Mucosa of stomach (tissue), 1 donor: ENCODE measurements around the gene RABGGTA.

Experiments used
- H3K27me3 ChIP-seq: one replicate; pipeline ENCODE4 v1.7.0; 2013; ENCODE audit warnings: mild to moderate bottlenecking, low read length; ENCODE audit not compliant: control insufficient read depth, insufficient read depth
- H3K36me3 ChIP-seq: one replicate; pipeline ENCODE4 v1.7.0; 2013; ENCODE audit warnings: low read length; ENCODE audit not compliant: control insufficient read depth, insufficient read depth
- H3K4me1 ChIP-seq: one replicate; pipeline ENCODE4 v1.7.0; 2013; ENCODE audit warnings: mild to moderate bottlenecking, low read length; ENCODE audit not compliant: control insufficient read depth, insufficient read depth
- H3K4me3 ChIP-seq: one replicate; pipeline ENCODE4 v1.7.0; 2013; ENCODE audit warnings: low read length
- H3K9ac ChIP-seq: one replicate; pipeline ENCODE4 v1.7.0; 2013; ENCODE audit warnings: mild to moderate bottlenecking, low read length, moderate library complexity
- H3K9me3 ChIP-seq: one replicate; pipeline ENCODE4 v1.7.0; 2013; ENCODE audit warnings: mild to moderate bottlenecking, low read length, moderate library complexity; ENCODE audit not compliant: control insufficient read depth
- donor health status: Pancreatic carcinoma.

Gene RABGGTA

DNA sequence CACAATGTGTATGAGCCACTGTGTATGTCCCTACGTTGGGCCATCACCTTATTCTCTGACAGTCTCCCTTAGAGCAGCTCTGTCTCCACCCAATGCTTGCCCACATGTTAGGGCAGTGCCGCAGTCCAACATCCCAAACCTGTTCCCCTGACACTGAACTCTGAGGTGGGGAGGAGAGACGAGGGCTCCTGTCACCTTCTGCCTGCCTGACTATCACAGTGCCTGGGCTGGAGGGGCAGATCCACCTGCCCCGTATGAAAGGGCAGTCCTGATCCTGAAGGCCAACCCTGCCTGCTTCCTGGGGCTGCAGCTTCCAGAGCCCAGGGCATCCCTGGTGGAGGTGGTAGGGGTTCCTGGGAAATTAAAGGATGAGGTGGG lies 10.6 kb downstream of the RABGGTA start:
- Histone ChIP-seq H3K4me3 (no peak overlapping the region), H3K27me3 (no peaks in the 10 kb centered on the region), H3K4me1 (no peaks in the 10 kb centered on the region), H3K36me3 (no peaks in the 10 kb centered on the region), H3K9me3 (no peaks in the 10 kb centered on the region), H3K9ac (no peak overlapping the region)

DNA sequence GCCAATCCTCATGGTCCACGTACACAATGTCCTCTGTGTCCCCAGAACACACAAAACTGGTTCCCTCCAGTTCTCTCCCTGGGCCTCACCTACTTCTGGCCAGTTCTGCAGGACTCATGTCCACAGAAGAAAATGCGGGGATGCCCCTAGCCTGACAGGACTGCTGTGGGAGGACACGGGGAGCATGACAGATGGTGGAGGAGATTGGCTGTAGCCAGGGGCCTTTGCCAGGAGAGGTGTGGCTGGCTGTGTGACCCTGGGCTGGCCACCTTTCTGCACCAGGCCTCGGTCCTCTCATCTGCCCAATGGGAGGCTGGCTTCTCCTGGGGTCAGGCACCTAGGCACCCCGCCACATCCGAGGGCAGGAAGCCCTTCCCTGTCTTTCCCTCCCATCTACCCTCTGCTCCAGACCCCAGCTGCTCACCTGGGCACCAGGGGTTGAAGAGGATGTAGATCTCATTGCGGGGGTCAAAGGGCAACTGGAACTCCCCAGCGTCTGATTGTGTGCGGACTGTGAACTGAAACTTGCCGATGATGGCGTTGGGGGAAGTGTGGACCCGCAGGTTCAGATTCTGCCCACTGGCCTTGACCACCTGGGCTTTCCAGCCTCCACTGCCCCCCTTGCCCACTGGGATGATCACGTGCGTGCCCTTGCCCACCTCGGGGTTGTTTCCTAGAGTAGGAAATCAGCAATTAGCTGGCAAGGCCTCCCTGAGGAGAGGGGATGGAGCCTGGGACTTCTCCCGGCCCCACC lies 11.2 kb downstream of the RABGGTA start:
- Histone ChIP-seq H3K4me1 (no peaks in the 10 kb centered on the region), H3K36me3 (no peaks in the 10 kb centered on the region), H3K9ac (no peak overlapping the region), H3K9me3 (no peaks in the 10 kb centered on the region), H3K27me3 (no peaks in the 10 kb centered on the region), H3K4me3 (no peak overlapping the region)

DNA sequence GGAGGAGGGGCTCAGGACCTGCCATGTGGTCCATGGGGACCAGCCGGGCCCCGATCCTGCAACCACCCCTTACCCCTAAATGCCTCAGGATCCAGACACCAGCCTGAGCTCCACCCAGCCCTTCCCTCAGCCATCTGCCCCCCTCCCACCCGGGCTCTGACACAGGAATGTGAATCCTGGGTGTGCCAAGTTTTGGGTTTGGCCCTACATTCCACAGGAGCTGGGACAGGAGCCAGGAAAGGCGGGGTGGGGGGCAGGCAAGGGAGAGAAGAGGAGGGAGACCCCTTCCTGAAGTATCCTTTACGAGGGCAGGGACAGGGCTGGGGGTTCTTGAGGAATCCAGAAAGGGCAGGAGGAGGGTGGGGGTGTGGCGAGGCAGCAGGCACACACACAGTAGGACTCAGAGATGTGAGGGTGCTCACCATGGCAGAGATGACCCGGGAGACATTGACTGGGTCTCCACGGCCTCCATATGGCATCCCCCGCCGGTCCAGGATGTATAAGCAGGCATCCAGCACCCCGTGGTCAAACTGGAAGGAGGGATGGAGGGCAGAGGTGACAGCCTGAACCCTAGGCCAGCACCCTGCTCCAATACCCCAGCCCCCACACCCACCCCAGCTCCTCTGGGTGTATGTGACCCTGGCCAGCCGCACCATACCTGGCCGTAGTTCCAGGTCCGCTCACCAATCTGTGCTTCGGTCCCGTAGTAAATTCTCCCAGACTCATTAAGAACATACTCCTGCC lies 11.9 kb downstream of the RABGGTA start:
- H3K9ac ChIP-seq: no peak overlapping the region
- no peaks in the 10 kb centered on the region for H3K9me3 ChIP-seq
- no peak overlapping the region for H3K4me3 ChIP-seq
- no peaks in the 10 kb centered on the region for H3K36me3 ChIP-seq
- H3K4me1 ChIP-seq: no peaks in the 10 kb centered on the region
- no peaks in the 10 kb centered on the region for H3K27me3 ChIP-seq

DNA sequence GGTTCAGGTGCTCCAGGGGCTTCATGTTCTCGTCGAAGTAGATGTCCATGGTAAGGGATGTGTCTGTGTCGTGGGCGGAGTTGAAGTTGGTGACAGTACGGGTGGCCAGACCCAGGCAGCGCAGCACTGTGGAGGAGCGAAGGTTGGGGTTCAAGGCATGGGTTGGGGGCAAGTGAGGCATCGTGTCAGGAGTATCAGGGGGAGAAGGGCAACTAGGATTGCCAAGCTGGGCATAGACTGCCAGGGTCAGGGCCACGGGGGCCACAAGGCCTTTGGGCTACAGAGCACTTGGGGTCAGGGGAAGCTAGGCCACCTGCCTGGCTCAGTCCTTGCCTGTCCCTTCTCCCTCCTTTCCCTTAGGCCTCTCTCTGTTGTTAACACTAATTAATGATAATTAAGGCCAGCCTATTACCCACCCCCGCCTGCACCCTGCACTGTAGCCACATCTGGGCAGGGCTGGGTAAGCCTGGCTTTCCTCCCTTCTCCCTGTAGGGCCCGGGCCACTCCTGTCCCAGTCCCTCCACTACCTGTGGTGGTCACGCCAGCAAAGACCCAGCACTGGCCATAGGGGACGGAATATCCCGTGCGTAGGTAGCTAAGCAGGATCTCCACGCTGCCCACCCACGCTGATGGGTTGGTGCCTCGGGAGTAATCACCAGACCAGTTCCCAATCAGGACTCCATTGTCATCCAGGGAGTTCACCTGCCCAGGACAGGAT lies 12.7 kb downstream of the RABGGTA start:
- no peaks in the 10 kb centered on the region for H3K36me3 ChIP-seq
- no peaks in the 10 kb centered on the region for H3K27me3 ChIP-seq
- H3K9me3 ChIP-seq: no peaks in the 10 kb centered on the region
- H3K4me1 ChIP-seq: no peaks in the 10 kb centered on the region
- no peak overlapping the region for H3K4me3 ChIP-seq
- no peak overlapping the region for H3K9ac ChIP-seq

DNA sequence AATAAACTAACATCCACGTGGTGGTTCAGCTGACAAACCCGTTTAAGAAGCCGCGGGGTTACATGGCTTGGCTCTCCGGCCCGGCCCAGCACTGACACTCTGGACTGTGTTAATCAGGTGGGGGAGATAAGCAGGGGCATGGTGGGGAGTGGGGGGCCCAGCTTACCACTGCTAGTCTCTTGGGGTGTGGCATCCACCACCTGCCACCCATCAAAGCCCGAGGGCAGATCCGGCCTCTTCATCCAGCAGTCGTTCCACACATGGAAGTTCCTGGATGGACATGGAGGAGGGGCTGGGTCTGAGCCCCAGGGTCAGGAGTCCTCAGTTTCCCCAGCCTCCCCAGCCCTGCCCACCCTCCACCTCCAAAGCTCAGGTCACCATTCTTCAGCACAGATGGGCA lies 13.3 kb downstream of the RABGGTA start:
- H3K4me1 ChIP-seq: no peaks in the 10 kb centered on the region
- no peak overlapping the region for H3K4me3 ChIP-seq
- H3K27me3 ChIP-seq: no peaks in the 10 kb centered on the region
- H3K9ac ChIP-seq: no peak overlapping the region
- no peaks in the 10 kb centered on the region for H3K9me3 ChIP-seq
- H3K36me3 ChIP-seq: no peaks in the 10 kb centered on the region

DNA sequence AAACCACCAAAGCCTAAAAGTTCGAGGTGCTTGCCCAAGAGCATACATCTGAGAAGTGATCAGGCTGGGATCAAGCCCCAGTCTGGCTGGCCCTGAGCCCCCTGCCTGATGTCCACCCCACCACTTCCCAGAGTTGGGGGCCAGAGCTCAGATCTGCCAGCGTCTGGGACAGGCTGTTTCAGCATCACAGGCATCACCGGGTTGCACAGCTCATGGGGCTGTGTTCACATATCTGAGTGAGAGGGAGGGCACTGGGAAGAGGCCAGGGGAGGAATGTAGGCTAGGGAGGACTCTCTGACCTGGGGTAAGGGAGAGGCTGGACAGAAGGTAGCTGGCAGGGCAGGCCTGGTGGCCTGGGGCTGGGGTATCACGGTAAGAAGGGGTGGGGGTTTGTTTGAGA lies 14.4 kb downstream of the RABGGTA start:
- no peak overlapping the region for H3K9ac ChIP-seq
- no peak overlapping the region for H3K4me3 ChIP-seq
- no peaks in the 10 kb centered on the region for H3K27me3 ChIP-seq
- H3K36me3 ChIP-seq: no peaks in the 10 kb centered on the region
- no peaks in the 10 kb centered on the region for H3K4me1 ChIP-seq
- no peaks in the 10 kb centered on the region for H3K9me3 ChIP-seq

DNA sequence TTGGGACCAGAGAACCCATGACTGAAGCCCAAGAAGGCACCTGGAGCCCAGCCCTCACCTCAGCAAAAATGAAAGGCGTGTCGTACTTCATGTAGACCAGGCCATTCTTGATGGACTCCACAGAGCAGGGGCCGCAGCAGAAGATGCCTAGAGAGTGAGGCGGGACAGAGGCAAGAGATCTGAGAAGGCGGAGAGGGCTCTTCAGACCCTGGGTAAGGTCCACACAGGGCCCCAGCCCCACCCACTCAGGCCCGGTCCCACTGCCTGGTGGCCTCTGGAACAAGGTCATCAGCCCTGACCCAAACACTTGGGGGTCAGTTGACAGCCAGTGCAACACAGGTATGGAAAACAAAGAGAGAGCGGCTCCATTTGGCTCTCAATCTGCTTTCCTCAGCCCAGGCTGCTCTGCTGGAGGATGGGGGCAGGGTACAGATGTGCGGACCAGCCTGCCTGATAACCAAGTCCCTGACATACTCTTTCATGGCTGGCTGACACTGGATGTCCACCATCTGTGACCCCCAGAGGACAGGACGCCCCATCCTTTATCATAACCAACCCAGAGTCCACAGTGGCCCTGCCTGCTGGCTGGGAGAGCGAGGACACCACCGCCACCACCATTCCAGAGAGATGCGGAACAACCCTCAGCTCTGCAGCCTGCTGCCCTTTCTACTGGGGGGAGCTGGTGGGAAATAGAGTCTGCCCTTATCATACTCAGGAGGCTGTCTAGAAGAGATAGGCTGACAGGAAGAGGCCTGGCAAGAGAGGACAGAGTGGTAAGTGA lies 15.3 kb downstream of the RABGGTA start:
- Histone ChIP-seq H3K36me3 (no peaks in the 10 kb centered on the region), H3K27me3 (no peaks in the 10 kb centered on the region), H3K4me1 (no peaks in the 10 kb centered on the region), H3K9ac (no peak overlapping the region), H3K4me3 (no peak overlapping the region), H3K9me3 (no peaks in the 10 kb centered on the region)

DNA sequence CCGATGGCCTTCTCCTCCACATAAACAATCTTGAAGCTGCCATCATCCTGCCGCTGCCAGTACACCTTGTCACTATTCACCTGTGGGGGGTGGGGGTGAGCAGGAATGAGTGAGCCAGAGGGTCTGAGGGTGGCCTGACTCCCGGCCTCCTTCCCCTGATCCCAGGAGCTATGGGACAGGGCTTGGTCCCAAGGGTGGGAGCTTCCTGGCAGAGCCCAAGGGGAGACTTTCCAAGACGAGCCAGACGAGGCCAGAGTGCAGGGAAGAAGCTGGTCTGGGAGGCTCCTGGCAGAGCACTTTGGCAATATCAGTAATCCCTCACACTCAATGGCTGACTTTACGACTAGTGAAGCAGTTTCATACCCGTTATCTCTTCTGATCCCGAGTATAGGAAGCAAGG lies 16.0 kb downstream of the RABGGTA start:
- no peaks in the 10 kb centered on the region for H3K9me3 ChIP-seq
- H3K4me1 ChIP-seq: no peaks in the 10 kb centered on the region
- H3K9ac ChIP-seq: no peak overlapping the region
- no peaks in the 10 kb centered on the region for H3K27me3 ChIP-seq
- no peaks in the 10 kb centered on the region for H3K36me3 ChIP-seq
- no peak overlapping the region for H3K4me3 ChIP-seq

DNA sequence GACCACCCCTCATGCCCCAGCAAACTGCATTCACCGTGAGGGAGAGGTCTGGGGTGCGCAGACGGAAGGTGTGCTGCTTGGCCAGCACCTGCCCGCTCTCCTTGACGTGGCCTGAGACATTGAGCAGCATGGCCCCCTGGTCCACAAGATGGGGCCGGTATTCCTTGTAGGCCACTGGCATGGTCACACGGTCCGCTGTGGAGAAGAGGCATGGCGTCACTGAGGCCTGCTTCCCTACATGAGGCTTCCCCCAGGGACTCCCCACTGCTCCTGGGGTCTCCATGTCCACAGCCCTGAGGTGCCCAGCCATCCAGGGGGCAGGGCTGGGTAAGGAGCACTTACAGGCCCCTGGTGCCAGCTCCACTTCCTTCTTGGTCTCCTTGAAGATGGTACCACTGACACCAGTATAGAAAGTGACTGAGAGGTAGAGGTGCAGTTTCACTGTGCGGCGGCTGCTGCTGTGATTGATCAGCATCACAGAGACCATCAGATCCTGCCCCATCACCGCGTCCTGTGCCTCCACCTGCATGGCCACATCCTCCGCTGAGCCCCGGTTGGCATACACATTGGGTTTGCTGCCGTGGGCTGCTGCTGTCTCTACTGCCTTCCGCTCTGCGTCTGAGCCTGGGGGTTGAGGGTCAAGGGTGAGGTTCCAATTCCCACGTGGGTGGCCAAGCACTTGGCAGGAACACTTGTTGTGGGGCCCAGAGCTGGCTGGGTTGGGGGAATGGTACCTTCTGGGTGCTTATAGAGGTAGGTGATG lies 16.6 kb downstream of the RABGGTA start:
- Histone ChIP-seq H3K27me3 (no peaks in the 10 kb centered on the region), H3K36me3 (no peaks in the 10 kb centered on the region), H3K4me1 (no peaks in the 10 kb centered on the region), H3K4me3 (no peak overlapping the region), H3K9ac (no peak overlapping the region), H3K9me3 (no peaks in the 10 kb centered on the region)

DNA sequence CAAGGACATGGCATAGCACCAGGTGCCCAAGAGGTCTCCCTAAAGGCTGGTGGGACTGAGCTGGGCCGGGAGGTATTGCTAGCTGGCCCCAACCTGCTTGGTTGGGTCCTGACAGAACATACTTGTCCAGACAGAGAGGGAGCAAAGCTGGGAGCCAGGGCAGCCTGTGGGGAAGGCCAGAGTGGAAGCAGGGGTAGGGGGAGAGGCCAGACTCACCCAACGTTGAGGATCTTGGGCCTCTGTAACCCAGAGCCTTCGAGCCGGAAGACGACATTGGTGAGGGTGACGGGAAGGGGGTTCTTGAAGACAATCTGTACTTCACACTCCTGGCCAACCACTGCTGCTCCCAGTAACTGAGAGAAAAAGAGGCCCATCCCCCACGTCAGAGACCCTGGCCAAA lies 17.5 kb downstream of the RABGGTA start:
- Histone ChIP-seq H3K36me3 (no peaks in the 10 kb centered on the region), H3K4me3 (no peak overlapping the region), H3K4me1 (no peaks in the 10 kb centered on the region), H3K9me3 (no peaks in the 10 kb centered on the region), H3K9ac (no peak overlapping the region), H3K27me3 (no peaks in the 10 kb centered on the region)

DNA sequence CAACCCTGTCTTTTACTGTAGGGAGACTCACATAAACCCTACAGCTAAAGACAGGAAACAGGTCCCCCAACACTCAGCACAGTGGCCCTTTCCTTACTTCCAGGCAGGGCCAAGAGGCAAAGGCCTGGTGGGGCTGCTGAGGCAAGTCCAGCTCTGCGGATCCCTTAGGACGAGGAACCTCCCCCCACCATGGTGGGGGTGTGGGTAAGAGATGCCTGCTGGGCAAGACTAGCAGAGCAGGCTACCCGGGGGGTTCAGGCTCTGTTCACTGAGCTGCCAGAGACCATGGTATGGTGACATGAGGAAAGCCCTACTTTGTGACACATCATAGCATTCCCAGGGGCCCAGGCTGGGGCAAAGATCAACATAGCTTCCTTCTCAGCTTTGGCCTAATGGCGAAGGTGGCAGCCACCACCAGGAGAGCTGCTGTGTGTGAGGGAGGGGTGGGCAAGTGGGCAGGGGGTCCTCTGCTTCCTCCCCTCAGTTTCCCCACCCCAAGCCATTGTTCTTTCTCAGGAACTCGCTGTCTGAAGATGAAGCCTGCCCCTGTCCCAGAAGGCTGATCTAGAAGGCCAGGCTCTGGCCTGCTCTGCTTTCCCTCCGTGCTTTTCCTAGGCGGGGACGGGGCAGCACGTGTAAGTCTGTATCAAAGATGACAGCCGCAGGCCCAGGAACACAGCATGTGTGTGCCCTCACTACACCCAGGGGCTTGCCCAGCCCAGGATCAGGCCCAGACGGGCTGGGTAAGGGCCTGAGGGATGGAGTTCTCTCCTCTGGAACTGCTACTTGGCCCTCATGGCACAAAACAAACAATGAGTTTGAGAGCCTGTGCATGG lies 18.9 kb downstream of the RABGGTA start:
- H3K9ac ChIP-seq: no peak overlapping the region
- no peak overlapping the region for H3K4me3 ChIP-seq
- no peaks in the 10 kb centered on the region for H3K36me3 ChIP-seq
- H3K9me3 ChIP-seq: no peaks in the 10 kb centered on the region
- H3K4me1 ChIP-seq: no peaks in the 10 kb centered on the region
- no peaks in the 10 kb centered on the region for H3K27me3 ChIP-seq
